Omental fat pad (tissue), 4 donors: ENCODE results near the gene VPS35. TPM values are rescaled to one million over a fixed set of nuclear protein-coding genes. Genes with fewer than 3 reads are reported as not detected.
A peak's percentile ranks its signal among the peaks of the same experiment; 100 is the strongest.
"Not testable (repeated sequence)": the region's sequence is repeated elsewhere in the genome, so short reads cannot be mapped to it uniquely, and the experiment has no call there.

Experiments used
- ATAC-seq: fragments of 150-250 bp; one replicate; pipeline ENCODE4 v1.9.1; 2016; ENCODE audit warnings: mild to moderate bottlenecking, moderate library complexity; ENCODE audit not compliant: low FRiP score
- DNase-seq: peaks from one replicate; pipeline ENCODE4 v3.0.0-alpha.2; 2019; ENCODE audit warnings: low spot score
- CTCF ChIP-seq, 3 donors: fragments of 450-650 bp; IDR thresholded peaks; one replicate each; pipeline ENCODE4 v1.5.1; 2016 to 2017; ENCODE audit warnings: antibody characterized with exemption in 3 of 3, mild to moderate bottlenecking in 3 of 3, moderate library complexity in 2 of 3
- total RNA-seq, 4 donors: library from RNA; depleted of rRNA; stranded (reverse); fragments of >200 nt; gene quantifications; one replicate each; pipeline ENCODE4 v1.1.0, GENCODE V29; 2016

The VPS35 gene
- total RNA-seq, 4 donors from 2014 or later, result 49.4 to 74.5 (median 63.0) TPM

DNA sequence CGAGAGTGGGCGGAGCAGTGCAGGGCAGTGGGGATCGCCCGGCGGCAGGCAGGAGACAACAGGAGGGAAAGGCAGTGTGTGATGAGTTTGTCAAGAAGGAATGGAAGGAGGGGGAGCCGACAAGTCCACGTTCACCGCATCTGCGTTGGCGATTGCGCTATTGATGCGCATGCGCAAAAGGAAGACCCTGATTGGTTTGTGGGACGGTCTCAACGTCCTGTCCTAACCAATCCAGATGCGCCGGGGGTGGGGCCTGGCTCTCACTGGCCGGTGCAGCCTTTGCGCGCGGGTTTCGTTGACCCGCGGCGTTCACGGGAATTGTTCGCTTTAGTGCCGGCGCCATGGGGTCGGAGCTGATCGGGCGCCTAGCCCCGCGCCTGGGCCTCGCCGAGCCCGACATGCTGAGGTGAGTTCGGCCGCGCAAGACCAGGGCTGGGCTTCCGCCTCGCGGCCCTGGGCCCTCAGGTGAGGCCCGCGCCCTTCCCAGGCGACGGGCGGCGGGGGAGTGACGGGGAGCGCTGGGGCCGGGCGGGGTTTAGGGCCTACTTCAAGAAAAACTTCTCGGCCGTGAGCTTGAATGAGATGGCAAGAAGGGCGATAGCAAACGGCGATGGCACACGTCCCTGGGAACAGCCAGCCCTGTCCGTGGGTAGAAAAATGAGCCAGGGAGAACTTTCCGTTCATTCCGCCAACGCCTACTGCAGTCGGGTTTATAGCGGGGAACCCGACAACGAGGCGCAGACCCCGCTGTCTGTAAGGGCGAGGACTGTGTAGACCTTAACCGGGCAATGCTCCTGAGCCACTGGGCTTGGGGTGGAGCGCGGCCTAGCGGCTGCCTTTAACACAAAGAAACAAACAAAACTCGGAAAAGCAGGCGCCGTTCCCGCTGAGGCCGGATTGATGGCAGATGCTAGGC is 645 bp upstream of the VPS35 start, which contains the start of gene ORC6:
Gene ORC6 (plus strand): TSS at position 295 of the 916 bp plus-strand sequence. CDS start 47 bp downstream, at position 342.
- ATAC-seq, result peak; percentile 96
- no peak for TF ChIP-seq CTCF (IDR thresholded peaks at IDR 0.05)
- DNase-seq, result peak; percentile 99

- ATAC-seq (no peak), DNase-seq (no peak)
- TF ChIP-seq CTCF (IDR thresholded peaks at IDR 0.05), result no peak
Observed at GRCh38 chr16:46688101-46688653, 801 bp downstream of the VPS35 start.

GRCh38 chr16:46687486-46687885 is 1.5 kb downstream of the VPS35 start:
- TF ChIP-seq CTCF (IDR thresholded peaks at IDR 0.05), result no peak
- DNase-seq (no peak), ATAC-seq (no peak)

- ATAC-seq (no peak), DNase-seq (no peak)
- TF ChIP-seq CTCF (IDR thresholded peaks at IDR 0.05), result no peak
Observed at GRCh38 chr16:46686815-46687473, 2.0 kb downstream of the VPS35 start.

GRCh38 chr16:46681867-46682266 is 7.1 kb downstream of the VPS35 start:
- ATAC-seq, DNase-seq: not testable (repeated sequence)

DNA sequence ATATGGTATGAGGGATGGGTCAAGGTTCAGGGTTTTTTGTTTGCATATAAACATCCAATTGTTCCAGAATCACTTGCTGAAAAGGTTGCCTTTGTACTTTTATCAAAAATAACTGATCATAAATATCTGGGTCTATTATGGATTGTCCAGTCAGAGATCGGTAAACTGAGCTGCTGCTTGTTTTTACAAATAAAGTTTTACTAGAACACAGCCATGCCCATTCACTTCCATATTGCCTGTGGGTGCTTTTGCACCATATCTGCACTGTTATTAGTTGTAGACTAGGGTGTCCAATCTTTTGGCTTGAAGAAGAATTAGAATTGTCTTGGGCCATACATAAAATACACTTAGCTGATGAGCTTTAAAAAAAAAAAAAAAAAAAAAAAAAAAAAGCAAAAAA is 11.0 kb downstream of the VPS35 start:
- ATAC-seq, DNase-seq: not testable (repeated sequence)

GRCh38 chr16:46673320-46674013 is 15.5 kb downstream of the VPS35 start:
- ATAC-seq, result peak; percentile 64
- TF ChIP-seq CTCF (IDR thresholded peaks at IDR 0.05), result peak in 1 of 3 donors; percentile 17
- DNase-seq, result no peak
